ENCODE data around the gene CYP4F11. TPM values are rescaled to one million over a fixed set of nuclear protein-coding genes. Genes with fewer than 3 reads are reported as not detected.
A peak's percentile ranks its signal among the peaks of the same experiment; 100 is the strongest.

The CYP4F11 gene
- total and polyA plus RNA-seq, 2 of the 13 experiments (the other 11 are each of a cell fraction or from before 2014, with no cell fraction given), result 7.8 to 8.4 TPM

- TF ChIP-seq MIXL1 (CRISPR knock-in tag; IDR thresholded peaks at IDR 0.05) (0 out of 2 replicates have a peak, but pooled peaks have one; percentile 23), PLSCR1 (CRISPR knock-in tag; IDR thresholded peaks at IDR 0.05; ENCODE audit: borderline replicate concordance) (no peak), ZMAT5 (CRISPR knock-in tag; IDR thresholded peaks at IDR 0.05; ENCODE audit: borderline replicate concordance, low read depth) (no peak), NCOA2 (CRISPR knock-in tag; IDR thresholded peaks at IDR 0.05) (peak; percentile 50; the same call in 1 of the 2 replicates), ZNF574 (CRISPR knock-in tag; IDR thresholded peaks at IDR 0.05) (no peak), ZNF704 (CRISPR knock-in tag; IDR thresholded peaks at IDR 0.05; ENCODE audit: borderline replicate concordance) (no peak), SALL1 (CRISPR knock-in tag; IDR thresholded peaks at IDR 0.05) (peak; percentile 51; the same call in 1 of the 2 replicates), ZBTB46 (CRISPR knock-in tag; IDR thresholded peaks at IDR 0.05; ENCODE audit: borderline replicate concordance) (no peak), RXRA (CRISPR knock-in tag; IDR thresholded peaks at IDR 0.05) (no peak), ZFP1 (CRISPR knock-in tag; IDR thresholded peaks at IDR 0.05) (no peak), THAP11 (CRISPR knock-in tag; IDR thresholded peaks at IDR 0.05) (0 out of 2 replicates have a peak, but pooled peaks have one; percentile 49), HNRNPLL (IDR thresholded peaks at IDR 0.05; ENCODE audit: low read depth, low read length, poor library complexity, severe bottlenecking) (peak; percentile 22), NFE2L1 (CRISPR knock-in tag; IDR thresholded peaks at IDR 0.05; ENCODE audit: borderline replicate concordance) (no peak), ZNF282 (IDR thresholded peaks at IDR 0.05; ENCODE audit: partially characterized antibody) (no peak), HDAC1 (CRISPR knock-in tag; IDR thresholded peaks at IDR 0.05) (peak; percentile 40), ZBTB25 (CRISPR knock-in tag; IDR thresholded peaks at IDR 0.05) (no peak), RORA (CRISPR knock-in tag; IDR thresholded peaks at IDR 0.05) (no peak), ZSCAN31 (CRISPR knock-in tag; IDR thresholded peaks at IDR 0.05; ENCODE audit: low read depth) (no peak), CBFB (CRISPR knock-in tag; IDR thresholded peaks at IDR 0.05) (peak; percentile 6; the same call in 1 of the 2 replicates), ZMYM2 (CRISPR knock-in tag; IDR thresholded peaks at IDR 0.05) (no peak), ZNF451 (CRISPR knock-in tag; IDR thresholded peaks at IDR 0.05) (no peak), KDM2A (CRISPR knock-in tag; IDR thresholded peaks at IDR 0.05; ENCODE audit: borderline replicate concordance, low read depth) (peak; percentile 51)
Measured at GRCh38 chr19:15934332-15935078, at the start of gene CYP4F11 (continued).

Data from HepG2 (cell line).